GM18507 (cell line): ENCODE data around the gene ZBTB7C.

Experiments used
- DNase-seq: peaks from one replicate; pipeline ENCODE4 v3.0.0; 2011; ENCODE audit warnings: low read depth; ENCODE audit not compliant: insufficient read length; ENCODE audit errors: extremely low spot score
- FAIRE-seq: peaks from 2 replicates; lab custom pipeline; 2011; peaks lifted over from hg19 to GRCh38; lab: Jason Lieb, UNC

ZBTB7C gene

DNA sequence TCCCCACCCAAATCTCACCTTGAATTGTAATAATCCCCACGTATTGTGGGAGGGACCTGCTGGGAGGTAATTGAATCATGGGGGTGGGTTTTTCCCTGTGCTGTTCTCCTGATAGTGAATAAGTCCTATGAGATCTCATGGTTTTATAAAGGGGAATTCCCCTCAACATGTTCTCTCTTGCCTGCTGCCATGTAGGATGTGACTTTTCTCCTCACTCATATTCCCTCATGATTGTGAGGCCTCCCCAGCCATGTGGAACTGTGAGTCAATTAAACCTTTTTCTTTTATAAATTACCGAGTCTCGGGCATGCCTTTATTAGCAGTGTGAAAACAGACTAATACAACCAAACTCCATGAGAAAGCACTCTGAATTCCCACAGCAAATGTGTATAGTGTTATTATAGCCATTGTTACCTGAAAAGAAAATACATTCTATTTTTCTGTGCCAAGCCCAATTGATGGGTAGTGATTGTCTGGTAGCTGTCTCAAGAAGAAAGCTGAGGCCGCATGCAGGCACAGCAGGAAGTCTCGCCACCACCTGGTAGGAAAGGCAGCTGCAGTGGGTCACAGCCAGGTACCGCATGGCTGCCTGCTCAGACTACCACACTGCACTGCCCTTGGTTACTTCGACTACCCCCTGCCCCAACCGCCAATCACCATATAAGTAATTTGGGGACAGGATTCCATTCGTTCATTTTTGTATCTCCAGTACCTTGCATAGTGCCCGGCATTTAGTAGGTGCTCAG is 10.3 kb upstream of the ZBTB7C start:
- no peak for FAIRE-seq

DNA sequence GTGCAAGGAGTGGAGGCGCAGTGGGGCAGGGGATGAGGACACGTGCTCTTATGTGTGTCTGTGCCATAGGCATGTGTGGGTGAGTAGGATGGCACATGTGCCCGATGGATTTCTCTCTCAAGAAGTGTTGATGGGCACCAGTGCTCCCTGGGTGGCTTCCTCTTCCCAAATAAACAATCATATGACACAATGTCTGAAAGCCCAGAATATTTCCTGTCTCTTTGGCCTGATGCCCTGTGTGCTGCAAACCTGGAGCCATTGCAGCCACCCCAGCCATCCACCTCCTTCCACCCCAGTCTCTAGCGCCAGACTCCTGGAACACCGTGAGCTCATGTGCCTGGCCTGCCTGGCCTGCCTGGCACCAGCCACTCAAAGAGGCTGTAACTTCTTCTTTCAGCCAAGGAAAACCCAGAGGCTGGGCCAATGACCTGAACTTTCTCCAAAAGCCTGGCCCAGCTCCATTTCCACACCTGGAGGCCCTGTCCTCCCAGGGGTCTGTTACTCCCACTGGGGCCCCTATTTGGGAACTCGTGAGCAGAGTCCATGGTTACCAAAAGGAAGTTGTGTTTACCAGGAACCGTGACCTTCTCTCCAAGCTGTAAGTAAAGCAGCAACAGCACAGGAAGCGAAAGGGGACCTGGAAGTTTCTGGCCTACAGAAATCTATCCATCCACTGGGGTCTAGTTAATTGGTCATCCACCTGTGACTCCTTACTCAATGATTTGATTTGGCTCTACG is 9.5 kb upstream of the ZBTB7C start:
- DNase-seq, result no peak
- no peak for FAIRE-seq

More for the DNA sequence above, 10.3 kb upstream of the ZBTB7C start:
- DNase-seq, result no peak

DNA sequence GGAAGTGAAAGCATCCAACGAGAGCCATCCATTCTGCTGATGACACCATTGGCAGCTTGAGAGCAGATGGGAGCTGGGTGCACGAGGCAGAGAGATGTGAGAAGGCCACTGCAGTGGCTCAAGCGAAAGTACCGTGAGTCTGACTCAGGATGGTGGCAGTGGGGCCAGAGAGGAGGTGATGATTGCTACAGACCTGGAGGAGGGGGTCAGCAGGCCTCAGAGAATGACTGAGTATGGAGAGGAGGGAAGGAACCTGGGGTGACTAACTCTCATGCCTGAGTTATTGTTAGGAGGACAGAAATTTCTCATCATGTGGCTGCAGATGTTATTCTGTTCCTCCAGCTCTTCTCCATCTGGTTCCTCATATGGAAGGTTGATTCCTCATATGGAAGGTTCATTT is 8.8 kb upstream of the ZBTB7C start:
- FAIRE-seq, result no peak

DNA sequence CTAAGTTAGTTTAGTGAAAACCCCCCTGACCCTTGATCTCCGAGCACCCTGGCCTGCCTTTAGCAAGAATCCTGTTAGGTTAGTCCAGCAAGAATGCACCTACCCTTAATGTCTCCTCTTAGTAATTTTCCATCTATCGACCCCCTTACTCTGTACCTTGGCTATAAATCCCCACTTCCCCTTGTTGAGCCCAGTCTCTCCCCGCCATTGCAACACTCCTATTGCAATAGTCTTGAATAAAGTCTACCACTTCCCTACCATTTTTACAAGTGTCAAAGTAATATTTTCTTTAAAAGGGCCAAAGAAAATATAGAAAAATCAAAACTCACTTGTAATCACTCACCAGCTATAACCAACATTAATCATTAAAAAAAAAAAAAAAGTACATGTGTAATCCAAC is 4.2 kb upstream of the ZBTB7C start:
- DNase-seq (no peak), FAIRE-seq (no peak)

More for the DNA sequence above, 8.8 kb upstream of the ZBTB7C start:
- DNase-seq, result no peak

DNA sequence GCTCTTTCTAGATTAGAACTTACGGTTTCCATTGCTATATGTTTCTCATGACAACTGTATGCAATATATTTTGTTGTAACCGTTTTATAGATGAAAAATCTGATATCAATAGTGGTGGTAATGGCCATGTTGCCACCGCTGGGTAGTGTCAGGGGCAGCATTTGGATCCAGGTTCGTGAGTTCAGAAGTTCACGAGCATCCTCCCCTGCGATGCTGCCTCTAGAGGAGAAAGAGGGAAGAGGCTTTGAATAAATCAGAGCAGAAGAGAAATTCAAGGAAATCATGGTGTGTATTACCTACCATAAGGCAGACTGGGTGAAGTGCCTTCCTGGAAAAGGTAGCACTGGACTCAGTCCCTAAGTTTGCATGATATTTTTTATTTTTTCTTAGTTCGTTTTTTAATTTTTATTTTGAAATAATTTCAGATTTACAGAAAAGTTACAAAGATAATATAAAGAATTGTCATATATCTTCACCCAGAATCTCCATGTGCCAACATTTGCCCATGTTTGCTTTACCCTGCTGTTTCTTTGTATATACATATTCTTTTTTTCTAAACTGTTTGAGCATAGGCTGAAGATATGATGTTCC is 3.3 kb upstream of the ZBTB7C start:
- DNase-seq (no peak), FAIRE-seq (peak; percentile 46)

DNA sequence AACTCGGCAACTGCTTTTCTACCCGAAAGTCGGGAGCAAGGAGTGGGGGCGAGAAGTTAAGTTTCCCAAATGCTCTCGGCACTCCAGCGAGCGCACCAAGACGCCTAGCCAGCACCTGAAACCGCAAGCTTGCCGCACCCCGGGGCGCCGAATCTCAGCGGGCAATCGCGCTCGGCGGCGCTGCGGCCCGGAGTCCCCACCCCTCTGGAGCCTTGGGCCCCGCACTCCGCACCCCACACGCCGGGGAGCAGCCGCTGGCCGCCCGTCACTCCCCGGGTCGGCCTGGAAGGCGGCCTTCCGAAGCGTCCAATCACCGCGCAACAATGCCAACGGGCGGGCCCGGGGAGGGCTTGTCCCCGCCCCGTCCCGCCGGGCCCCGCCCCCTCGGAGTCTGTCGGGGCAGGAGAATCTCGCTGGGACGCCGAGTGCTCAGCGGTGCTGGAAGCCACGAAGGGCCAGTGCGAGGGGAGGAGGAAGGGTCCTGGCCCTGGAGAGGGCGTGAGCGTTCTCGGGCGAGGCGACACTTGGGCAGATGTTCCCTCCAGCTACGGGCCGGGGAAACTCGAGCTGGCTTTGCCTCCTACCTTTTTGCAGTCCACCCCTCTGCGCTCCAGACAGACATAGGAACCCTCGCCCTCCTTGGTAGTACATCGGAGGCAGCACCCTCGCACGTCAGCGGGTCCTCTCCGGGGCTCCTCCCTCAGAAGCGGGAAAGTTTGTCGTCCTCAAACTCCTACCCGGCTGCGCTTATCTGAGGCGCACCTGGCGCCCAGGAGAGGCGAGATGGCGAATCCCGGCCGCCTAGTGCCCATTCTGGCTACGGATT is 1.1 kb upstream of the ZBTB7C start:
- FAIRE-seq, result peak; percentile 68
- DNase-seq, result peak; percentile 76

DNA sequence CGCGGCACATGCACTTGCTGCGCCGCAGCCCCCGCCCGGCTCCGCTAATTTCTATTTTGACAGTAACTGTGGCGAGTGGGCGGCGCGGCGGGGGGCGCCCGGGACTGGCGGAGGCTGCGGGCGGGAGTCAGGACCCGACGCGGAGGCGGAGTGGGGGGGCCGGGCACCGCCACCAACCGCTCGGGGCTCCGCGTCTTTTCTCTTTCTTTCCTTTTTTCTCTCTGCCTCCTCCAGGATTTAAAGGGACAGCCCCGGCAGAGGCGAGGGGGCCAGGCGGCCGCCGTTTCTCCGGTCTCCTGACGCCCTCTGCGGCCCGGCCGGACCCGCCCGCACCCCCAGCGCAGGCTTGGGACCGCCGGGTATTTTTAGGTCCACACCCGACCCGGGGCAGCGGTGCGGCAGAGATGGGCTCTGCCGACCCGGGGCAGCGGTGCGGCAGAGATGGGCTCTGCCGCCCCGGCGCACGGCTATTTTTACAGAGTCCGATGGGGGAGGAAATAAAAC is 460 bp upstream of the ZBTB7C start:
- DNase-seq (no peak), FAIRE-seq (no peak)

DNA sequence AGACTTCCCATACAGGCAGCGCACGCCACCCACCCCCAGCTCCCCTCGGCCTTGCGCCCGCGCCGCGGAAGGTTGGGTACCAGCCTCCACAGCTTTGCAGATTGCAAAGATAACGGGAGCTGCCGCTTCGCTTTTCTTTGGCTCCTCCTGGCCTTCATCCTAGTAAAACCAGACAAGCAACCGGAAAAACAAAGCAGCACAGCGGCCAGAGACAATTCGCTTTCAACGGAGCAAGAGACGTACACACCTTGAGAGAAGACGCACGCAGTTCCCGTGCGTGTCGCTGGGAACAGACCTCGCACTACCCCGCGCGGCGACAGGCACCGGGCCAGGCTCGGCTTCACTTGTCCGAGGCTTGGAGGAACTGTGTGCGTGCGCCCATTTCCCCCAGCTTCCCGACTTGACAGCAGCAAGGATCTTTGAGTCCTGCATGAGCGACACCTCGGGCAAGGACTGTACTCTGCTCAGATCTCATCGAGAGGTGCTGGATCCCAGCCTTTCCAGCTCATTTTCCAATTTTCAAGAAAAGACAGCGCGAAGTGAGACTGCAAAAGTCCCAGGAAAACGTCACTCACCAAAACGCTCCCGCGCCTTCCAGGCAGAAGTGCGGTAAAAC is 964 bp downstream of the ZBTB7C start:
- DNase-seq, result no peak

DNA sequence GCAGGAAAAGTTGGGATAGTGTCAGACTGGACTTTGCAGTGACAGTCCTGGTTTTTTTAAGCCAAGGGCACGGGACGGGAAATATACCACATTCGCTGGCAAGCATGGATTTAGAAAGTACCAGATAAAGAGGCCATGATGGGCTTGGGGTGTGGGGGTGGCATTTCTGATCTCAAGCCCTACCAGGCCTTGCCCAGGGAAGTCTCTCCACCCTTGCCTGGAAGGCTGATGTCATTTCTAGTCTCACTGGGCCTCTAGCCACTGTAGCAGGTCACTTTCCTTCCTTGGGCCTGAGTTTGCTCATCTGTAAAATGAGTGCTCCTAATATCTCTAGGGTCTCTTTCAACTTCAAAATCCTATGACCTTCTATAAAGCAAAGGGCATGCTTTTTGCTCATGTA is 1.8 kb downstream of the ZBTB7C start:
- DNase-seq (no peak), FAIRE-seq (no peak)

More for the DNA sequence above, 964 bp downstream of the ZBTB7C start:
- no peak for FAIRE-seq

DNA sequence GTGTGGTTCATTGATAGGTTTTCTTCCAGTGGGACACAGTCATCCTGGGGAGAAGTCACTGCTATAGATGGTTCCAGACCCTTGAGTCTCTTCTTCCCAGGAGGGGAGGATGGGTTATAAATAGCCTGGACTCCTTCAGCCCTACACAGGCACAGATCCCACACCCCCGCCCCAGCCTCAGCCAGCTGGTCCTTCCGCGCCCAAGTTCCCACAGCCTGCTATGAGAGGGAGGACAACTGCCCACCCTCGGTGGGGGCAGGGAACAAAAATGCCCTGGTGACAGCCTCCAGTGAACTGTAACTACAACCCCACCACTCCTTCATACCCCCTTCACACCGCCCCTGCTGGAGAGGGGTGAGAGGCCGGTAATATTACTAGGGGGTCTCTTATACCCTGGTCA is 3.2 kb downstream of the ZBTB7C start:
- DNase-seq, result no peak
- no peak for FAIRE-seq

DNA sequence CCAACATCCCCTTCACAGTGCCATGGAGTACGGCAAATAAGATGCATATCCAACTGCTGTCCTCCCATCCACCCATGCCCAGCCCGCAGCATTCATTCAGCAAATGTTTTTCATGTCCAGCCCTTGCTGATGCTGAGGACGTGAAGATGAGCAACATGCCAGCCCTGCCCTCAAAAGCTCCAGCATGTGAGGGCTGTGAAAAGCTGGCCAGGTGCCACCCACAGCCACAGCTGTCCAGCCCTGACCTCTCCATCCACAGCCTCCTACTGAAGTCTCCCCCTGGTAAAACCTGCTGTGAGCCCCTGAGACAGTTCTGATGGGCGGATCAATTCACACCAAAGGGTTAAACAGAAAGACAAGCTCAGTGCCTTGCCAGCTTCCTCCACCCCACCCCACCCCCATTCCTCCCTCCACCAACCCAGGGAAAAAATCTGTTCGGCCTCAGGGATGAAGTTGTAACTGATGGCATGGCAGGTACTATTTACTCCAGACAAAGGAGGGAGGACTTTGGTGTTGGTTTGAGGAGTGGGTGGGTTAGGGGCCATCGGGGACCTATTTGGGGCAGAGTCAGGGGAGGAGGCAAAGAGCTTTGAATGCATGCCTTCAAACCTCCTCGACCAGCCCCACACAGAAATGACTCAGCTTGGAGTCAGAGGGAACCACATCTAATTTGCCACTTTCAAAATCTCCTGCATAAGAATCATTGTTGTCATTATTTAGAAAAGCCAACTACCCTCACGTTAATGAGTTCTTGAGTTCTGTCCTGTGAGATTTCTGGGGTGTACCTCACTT is 4.3 kb downstream of the ZBTB7C start:
- FAIRE-seq, result no peak

DNA sequence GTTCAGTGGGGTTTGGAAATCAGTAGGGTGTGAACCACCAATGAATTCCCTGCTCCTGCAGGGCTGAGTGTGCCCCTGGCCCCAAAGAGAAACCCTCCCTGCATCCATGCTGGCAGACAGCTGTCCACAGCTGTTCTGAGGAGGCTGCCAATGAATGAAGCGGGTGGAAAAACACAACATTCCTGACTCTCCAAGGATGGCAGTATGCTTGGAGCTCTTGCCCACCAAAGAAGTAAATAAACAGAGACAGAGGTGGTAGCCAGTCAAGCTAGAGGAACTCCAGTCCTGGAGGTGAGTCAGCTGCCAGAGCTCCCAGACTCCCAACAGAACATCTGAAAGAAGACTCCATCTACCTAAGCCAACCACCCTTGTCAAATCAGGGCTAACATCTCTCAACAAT is 6.2 kb downstream of the ZBTB7C start:
- FAIRE-seq, result no peak
- DNase-seq, result no peak

More for the DNA sequence above, 4.3 kb downstream of the ZBTB7C start:
- DNase-seq, result no peak

DNA sequence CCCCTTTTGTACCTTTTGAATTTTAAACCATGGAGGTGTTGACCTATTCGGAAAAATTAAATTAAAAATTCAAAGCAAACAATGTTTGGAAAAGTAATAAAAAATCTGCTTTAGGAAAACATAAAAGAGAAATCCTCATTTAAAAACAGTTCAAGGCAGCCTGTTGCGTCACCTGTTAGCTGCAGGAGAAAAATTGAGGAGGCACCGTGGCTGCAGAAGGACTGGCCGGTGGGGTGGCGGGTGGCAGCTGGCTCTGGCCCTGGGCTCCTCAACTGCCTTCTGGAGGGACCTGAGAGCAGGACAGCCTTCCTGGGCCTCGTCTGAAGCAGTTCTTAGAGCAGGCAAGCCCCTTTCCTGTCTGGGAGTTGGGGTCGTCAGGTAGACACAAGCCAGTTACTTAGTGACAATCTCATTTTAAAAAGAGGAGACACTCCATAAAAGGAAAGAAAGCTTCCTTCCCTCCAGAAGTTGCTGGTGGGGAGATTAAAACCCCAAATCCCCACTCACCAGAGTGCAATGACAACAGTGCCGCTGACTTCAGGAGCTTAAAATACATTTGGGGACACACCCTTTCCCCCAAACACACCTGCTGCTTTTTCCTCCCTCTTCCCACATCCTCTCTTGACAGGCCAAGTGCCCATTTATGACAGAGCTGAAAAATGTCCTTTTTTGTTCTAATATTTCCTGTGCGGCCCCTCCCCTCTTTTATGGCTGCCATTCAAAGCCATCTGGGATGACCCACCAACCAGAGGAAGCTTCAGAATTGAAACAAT is 9.7 kb downstream of the ZBTB7C start:
- no peak for FAIRE-seq
- no peak for DNase-seq

DNA sequence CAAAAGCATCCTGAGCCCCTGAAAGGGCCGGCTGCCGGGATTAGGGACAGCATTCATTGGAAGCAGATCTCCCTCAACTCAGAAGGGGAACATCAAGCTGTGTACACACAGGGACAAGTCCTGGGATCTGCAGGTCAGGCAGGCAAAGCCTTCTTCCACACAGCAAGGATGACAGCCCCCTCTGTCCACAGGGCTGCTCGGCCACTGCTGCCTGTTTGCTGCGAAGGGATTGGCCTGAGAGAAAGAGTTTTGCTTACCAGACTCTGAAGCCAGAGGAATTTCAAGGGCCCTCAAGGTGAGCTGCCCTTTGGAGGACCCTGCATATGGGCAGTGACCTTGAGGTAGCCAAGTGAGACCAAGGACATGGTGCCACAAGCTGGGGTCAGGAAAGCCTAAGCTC is 11.1 kb downstream of the ZBTB7C start:
- DNase-seq, result no peak
- FAIRE-seq, result no peak

DNA sequence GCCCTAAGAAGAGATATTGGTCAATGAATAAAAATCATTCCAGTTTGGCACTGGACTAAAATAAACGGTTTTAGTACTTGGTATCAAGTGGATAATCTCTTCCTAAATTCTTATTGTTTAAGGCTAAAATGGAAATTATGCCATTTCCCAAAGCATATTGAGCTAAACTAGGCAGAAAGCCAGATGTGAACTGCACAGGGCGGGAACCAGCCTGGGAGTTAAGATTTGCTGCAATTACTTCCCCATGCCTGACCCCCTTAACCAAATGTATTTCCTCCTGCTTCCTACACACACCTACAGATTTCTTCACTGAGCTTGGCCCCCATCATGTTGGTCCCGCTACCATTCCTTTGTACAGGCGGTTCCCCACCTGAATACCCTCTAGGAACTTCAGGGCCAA is 12.2 kb downstream of the ZBTB7C start:
- FAIRE-seq (no peak), DNase-seq (no peak)

DNA sequence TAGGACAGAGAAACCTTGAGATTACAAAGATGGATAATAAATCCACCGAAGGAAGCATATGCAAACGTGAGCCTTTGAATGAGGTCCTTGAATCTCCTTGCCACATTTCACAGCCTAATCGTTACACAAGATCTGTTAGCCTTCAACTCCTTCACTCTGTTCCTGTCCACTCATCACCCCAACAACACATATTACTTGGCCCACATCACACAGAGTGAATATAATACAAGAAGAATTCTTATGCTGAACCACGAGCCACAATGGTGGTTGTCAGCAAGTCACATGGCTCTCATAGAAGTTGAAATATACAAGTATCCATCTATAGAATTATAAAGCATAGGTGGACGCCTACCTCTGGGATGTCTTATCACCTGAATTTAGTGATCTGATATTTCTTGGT is 12.6 kb downstream of the ZBTB7C start:
- no peak for DNase-seq
- no peak for FAIRE-seq

DNA sequence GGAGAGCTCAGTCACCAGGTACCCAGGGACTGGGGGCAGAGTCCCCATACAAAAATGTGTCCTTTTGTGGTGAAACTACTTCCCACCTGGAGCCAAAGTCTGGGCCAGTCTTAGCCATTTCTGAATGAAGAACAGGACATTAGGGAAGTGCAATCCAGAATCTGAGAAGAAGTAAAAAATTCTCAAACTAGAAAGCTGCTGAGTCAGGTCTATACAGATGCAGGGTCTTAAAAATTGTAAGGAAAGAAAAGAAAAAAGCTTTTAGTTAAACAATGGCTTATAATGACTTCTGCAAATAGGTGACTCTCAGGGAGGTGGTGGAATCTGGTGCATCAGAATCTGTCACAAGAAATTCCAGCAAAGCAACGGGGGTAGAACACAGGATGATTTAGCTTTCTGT is 13.5 kb downstream of the ZBTB7C start:
- FAIRE-seq (no peak), DNase-seq (no peak)

DNA sequence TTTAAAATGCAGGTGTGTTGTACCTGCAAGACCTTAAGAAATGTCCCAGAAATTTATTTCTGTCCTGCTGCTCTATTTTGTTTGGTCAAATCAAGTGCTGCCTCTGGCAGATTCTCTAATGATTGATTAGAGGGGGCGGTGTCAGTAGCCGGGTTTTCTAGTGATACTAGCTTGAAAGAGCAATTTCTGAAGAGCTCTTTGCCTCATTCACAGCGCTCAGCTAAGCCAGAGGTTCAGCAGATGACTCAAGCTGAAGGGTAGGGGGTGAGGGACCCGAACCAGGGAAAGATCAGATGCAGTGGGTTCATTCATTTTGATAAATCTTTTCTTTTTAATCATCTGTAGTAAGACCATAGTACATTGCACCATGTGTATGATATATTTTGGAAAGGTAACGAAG is 15.0 kb downstream of the ZBTB7C start:
- DNase-seq (no peak), FAIRE-seq (no peak)
